Measurements from ENCODE around the gene RAB40AL.
A peak's percentile ranks its signal among the peaks of the same experiment; 100 is the strongest.
"Not testable (repeated sequence)": the region's sequence is repeated elsewhere in the genome, so short reads cannot be mapped to it uniquely, and the experiment has no call there.

The RAB40AL gene, protein sequence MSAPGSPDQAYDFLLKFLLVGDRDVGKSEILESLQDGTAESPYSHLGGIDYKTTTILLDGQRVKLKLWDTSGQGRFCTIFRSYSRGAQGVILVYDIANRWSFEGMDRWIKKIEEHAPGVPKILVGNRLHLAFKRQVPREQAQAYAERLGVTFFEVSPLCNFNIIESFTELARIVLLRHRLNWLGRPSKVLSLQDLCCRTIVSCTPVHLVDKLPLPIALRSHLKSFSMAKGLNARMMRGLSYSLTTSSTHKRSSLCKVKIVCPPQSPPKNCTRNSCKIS

DNA sequence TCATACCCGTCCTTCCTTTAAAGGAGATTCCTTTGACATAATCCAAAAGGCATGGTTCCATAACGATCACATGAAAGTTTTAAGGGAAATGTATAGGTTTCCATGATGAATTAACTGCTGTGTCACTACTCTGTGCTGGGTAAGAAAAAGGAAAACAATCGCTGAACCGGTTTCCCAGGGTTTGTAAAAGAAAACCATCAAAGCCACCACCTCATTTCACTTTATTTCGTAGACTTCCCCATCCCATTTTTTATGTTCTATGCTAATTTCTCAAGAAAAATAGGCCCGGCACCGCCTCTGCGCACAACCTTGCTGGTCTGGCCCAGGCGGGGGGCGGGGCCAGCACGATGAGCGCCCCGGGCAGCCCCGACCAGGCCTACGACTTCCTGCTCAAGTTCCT lies at the start of gene RAB40AL:
TSS of gene RAB40AL (plus strand) at position 301 of the 400 bp plus-strand sequence. CDS start at position 348, 47 bp downstream.
- not testable (repeated sequence) for DNase-seq

DNA sequence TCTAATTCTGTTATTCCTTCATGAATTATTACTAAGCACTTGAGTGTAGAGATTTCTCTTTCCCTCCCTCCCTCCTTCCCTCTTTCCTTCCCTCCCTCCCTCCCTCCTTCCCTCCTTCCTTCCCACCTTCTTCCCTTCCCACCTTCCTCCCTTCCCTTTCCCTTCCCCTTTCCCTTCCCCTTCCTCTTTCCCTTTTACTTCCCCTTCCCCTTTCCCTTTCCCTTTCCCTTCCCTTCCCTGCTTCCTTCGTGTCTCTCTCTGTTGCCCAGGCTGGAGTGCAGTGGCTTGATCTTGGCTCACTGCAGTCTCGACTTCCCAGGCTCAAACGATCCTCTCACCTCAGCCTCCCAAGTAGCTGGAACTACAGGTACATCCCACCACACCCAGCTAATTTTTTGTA lies 49.4 kb upstream of the RAB40AL start:
- DNase-seq: no peak

DNA sequence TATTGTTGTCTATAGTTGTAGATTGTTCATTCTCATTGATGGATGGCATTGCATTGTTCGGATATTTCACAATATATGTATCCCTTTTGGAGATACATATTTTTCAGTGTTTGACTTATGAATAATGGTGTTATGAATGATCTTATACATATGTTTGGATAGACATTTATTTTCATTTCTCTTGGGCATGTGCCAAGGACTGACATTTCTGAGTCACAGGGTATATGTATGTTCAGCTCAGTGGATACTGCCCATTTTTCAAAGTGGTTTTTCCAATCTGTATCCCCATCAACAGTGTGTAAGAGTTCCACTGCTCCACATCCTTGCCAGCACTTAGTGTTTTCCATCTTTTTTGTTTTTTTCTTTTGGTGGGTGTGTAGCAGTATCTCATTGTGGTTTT lies 45.0 kb upstream of the RAB40AL start:
- DNase-seq: no peak

DNA sequence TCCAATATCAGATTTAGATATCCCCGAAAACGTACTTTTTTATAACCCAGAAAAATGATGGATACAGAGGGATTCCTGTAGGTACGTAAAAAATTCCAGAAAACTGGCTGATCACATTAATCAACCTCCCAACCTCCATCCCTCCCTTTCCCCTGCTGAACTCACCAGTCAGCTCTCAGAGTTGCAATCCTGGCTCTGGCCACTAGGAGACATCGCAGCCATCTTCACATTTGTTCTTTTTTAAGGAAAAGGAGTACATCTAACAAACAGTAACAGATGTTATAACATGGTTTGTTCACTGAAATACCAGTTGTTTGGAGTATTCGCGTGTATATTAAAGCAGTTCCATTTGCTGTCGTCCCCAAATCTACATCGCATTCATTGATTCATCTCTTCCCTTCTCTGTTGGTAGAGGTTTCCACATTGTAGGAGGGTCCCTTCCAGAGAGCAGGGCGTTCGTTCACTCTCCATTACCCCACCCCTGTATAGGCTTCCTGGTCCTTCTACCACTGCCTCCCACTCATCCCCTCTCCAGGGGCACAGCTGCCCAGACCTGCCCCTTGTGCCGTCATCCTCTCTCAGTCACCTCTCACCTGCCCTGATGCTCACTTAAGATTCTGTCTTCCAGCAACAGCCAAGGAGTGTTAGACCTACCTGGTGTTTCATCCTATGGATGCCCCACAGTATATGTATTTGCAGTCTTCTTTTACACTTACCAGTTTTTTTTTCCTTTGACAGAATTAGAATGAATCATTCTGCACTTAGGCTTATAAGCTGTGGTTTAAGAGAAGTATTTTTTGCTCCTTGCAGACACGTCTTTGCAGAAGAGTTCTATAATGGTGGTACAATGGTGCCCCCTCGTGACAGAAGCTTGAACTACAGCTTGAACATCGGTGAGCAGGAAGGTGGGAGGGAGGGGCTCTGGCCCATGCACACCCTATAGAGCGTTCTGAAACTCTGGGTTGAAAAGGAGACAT lies 36.8 kb upstream of the RAB40AL start:
- DNase-seq: peak; percentile 67

DNA sequence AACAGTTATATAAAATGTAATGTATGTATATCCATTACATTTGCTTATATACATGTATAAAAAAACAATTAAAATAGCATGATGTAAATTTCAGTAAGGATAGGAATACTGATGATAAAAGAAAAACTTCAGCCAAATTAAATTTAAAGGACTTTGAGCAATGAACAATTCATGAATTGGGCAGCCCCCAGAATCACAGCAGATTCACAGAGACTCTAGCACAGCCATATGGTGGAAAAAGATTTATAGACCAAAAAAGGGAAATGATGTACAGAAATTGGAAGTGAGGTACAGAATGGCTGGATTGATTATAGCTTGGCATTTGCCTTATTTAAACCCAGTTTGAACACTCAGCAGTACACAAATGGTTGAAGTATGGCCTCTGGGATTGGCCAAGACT lies 34.7 kb upstream of the RAB40AL start:
- no peak for DNase-seq

DNA sequence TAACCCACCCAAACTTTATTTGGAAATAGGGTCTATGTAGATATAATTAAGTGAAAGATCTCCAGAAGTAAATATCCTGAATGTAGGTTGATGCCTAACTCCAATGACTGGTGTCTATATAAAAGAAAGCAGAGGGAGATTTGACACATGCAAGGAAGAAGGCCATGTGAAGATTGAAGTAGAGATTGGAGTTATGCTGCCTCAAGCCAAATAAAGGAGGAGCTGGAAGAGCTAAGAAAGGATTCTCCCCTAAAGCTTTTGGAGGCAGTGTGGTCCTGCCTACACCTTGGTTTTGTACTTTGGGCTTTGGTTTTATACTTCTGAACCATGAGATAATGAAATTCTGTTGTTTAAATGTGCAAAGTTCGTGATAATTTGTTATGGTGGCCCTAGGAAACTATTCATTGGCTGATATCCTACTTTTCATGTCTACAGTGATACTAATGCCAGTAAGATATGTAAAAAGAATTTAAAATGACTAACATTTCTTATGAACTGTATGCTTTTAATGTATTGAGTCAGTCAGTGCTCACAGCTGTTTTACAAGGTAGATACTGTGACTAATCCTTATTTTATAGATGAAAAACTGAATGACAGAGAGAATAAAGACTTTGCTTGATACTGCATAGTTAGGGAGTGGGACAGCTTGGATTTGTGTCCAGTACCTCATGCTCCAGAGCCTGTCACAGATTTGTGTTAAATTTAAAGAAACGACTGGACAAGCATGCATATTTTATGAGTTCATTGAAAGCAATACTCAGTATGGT lies 5.9 kb upstream of the RAB40AL start:
- no peak for DNase-seq

DNA sequence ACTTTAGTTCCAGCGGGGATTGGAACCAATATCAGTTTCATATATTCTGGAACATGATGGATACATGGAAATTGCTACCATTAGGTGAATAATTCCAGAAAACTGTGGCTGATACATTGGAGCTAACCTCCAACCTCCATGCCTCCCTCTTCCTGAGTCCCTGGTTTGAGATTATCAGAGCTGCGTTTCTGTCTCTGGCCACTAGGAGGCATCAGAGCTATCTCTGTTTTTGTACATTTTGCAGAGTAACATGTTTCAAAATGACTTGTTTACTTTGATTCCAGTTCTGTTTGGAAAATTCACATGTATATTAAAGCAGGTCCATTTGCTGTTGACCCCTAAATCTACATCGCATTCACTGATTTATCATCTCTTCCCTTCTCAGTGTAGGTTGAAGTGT lies 2.4 kb upstream of the RAB40AL start:
- peak; percentile 22 for DNase-seq

DNA sequence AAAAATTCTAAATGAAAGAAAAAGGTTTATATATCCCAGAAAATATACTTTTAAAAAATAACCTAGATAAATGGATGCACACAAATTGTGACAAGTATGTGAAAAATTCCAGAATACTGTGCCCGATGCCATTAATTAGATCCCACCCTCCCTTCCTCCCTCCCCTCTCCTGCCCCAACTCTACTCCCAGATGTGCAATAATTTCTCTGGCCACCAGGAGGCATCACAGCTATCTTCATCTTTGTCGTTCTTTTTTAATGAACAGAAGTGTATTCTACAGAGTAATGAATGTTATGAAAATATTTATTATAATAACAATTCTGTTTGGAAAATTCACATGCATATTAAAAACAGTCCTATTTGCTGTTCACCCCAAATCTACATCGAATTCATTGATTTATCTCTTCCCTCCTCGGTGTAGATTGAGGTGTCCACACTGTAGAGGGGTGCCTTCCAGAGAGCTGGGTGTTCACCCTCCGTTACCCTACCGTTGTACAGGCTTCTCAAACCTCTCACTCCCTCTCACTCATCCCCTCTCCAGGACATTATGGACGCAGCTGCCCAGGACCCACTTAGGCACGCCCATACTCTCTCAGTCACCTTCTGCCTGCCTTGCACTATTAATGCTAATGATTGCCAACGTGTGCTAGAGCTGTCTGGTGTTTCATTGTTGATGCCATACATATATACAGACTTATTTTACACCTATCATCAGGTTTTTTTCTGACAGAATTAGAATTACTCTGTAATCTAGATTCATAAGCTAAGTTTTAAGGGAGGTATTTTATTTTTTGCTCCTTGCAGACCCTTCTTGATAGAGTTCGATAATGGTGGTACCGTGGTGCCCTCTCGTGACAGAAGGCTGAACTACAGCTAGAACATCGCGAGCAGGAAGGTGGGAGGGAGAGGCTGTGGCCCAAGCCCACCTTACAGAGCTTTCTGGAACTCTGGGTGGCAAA lies 14.1 kb downstream of the RAB40AL start:
- peak; percentile 46 for DNase-seq

DNA sequence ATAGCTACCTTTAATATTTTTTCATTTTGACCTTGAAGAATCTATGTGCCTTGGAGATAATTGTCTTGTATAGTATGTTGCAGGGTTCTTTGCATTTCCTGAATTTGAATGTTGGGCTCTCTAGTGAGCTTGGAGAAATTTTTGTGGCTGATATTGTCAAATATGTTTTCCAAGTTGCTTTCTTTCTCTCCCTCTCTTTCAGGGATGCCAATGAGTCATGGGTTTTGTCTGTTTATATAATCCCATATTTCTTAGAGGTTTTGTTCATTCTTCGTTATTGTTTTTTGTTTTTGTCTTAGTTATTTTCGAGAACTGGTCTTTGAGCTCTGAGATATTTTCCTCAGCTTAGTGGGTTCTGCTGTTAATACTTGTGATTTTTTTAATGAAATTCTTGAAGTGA lies 20.7 kb downstream of the RAB40AL start:
- no peak for DNase-seq

DNA sequence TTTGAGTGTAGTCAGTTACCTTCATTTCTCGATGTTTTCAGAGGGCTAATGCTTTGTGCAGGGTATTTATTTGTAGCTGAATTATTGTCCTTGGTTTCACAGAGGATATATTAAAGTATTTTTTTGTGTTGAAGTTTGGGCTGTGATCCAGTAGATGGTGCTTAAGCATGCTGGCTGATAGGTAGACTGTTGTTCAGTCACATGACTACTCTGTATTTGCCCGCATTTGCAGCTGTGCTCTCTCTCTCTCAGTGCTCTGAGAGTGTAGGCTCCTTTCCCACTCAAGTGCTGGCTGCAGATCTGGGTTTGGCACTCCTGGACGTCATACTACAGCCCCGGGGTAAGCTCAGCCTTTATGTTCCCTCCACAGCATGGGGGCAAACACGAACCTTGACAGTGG lies 21.7 kb downstream of the RAB40AL start:
- no peak for DNase-seq

DNA sequence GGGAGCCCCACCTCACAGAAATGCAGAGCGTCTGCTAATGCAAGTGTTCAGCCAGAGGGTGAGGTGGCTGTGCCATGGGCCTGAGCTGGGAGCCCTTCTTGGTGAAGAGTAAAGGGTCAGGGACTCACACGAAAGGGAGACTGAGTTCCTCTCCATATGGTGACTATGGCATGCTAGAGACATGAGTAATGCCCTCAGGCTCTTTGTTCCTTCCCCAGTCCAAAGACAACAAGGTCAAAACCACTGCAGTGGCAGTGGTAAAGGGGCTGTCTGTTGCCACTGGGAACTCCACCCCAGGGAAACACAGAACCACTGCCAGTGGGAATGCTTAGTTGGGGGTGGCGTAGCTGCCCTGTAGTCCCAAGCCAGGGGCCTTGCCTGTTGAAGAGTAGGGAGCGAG lies 22.4 kb downstream of the RAB40AL start:
- DNase-seq: no peak

DNA sequence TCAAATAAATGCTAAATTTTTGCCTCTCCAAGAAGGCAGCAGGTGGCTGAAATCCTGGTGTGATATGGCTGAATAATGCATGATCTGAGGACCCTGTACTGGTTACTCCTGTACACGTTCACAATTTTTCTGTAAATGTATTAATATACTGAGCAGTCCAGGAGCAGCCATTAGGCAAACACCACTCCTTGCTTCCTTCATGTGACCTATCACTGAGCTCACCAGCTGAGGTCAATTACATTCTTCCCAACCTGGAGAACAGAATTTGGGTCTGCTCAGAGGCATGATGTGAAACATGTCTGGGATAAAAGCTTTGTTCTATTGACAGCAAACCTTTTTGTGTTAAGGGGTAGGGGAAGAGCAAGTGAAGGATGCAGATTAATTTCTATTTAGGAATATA lies 26.9 kb downstream of the RAB40AL start:
- no peak for DNase-seq

DNA sequence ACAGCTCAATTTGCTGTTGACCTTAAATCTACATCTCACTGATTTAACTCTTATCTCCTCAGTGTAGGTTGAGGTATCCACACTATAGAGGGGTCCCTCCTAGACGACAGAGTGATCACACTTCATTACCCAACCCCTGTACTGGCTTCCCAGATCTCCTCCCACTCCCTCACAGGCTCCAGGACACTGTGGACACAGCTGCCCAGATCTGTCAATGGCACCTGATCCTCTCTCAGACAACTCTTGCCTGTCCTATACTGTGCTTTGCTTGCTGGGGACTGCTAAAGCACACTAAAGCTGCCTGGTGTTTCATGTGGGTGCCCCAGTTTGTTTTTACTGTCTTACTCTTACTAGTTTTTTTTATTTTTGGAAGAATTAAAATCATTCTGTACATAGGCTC lies 27.9 kb downstream of the RAB40AL start:
- no peak for DNase-seq

DNA sequence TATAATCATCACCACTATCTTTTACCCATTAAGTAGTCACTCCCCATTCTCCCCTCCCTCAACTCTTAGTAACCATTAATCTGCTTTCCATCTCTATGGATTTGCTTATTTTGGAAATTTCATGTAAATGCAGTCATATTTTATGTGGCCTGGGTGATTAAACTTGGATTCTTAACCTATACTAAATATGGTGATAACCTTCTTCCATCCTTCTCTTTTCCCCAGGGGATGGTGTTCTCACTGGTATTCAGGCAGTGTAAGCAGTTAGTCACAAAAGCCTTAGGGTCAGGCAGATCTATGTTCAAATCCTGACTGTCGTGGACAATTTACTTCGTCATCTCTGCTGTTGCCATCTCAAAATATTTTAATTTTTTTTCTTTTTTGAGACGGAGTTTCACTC lies 29.6 kb downstream of the RAB40AL start:
- no peak for DNase-seq

DNA sequence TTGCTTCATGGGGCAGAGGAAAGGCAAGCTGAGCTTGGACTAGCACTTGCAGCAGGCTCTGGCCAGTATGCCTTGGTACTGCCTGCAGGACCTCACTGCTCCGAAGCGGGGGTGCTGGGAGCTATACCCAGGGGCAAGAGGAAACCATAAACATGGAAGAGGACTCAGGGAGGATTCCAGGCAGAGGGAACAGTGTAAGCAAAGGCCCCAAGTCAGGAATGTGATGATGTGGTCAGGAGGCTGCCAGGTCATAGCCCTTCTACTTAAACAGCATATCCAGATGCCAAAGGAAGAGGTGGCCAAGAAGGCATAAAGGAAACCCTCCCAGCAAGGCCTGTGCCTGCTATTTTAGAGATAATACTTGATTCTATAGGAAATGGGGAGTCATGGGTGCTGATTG lies 31.1 kb downstream of the RAB40AL start:
- no peak for DNase-seq

DNA sequence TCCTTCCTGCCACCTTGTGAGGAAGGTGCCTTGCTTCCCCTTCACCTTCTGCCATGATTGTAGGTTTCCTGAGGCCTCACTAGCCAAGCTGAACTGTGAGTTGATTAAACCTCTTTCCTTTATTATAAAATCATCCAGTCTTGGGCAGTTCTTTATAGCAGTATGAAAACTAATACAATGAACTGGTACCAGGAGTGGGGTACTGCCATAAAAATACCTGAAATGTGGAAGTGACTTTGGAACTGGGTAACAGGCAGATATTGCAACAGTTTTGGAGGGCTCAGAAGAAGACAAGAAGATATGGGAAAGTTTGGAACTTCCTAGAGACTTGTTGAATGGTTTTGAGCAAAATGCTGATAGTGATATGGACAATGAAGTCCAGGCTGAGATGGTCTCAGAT lies 34.5 kb downstream of the RAB40AL start:
- DNase-seq: not testable (repeated sequence)

DNA sequence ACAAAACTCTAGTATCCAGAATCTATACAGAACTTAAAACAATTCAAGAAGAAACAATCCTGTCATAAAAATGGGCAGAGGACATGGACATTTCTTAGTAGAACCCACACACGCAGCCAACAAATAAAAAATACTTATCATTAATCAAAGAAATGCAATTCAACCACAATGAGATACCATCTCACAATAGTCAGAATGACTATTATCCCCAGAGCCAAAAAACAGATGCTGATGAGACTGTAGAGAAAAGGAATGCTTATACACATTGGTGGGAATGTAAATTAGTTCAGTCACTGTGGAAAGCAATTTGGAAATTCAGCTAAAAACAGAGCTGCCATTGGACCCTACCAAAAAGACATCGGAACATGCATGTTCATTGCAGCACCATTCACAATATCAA lies 37.9 kb downstream of the RAB40AL start:
- DNase-seq: no peak

DNA sequence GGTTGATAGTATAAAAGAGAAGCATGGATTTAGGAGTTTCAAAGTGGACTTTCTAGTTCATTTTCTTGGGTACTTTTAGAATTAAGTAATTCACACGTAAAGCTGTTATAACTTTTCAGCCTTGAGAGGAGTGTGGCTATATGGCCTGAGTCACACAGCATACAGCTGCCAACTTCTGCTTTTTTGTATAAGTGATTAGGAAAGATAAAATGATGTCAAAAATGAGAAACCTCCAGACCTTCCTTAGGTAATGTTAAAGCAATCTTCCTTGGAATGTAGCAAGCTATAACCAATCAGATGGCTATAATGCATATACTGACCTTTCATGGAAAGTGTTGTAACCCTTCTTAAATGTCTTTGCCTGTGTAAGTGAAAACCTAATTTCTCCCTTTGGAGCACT lies 39.2 kb downstream of the RAB40AL start:
- no peak for DNase-seq

DNA sequence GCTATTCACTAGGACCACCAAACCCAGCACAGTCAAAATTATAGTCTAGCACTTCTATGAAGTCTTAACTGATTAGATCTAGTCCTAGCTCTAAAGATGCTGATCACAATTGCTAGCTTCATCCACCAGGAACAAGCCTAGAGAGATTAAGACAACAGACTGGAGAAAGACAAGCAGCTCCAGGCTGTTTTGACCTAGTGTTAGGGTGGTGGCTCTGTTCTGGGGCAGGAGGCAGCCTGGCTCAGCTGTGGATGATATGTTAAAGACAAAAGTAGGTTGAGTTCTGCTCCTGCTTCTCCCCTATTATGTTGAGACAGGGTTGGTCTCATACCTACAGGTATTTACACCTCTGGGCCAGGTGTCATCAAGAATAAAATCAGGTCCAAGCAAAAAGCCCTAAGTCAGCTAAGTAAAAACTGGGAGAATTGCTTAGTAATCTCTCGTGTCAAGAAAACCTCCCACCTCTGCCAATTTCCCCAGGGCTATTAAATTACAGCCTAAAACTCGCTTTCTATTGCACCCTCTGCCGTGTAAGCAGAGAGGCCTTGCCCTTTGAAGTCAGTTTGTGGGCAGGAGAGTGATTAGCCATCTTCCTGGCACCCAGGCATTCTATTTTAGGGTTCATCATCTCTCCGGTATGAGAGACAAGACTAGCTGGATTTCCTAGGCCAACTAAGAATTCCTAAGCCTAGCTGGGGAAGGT lies 39.9 kb downstream of the RAB40AL start:
- DNase-seq: no peak

DNA sequence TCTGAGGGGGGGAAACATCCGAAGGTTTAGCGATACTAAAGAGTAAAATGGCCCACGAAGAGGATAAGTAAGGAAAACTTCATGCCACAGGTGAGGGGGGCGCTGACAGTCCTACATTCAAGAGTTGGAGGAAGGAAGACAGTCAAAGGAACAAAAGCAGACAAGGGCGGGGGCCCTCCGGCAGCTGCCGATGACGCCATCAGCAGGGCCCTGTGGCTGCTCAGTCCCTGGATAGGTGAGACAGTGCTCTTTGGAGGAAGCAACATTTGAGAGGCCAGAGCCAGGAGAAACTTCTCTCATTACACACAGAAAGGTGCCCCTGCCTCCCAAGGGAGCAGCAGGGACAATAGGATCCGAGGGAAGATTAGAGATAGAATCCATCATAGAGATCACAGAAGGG lies 41.5 kb downstream of the RAB40AL start:
- DNase-seq: no peak

DNA sequence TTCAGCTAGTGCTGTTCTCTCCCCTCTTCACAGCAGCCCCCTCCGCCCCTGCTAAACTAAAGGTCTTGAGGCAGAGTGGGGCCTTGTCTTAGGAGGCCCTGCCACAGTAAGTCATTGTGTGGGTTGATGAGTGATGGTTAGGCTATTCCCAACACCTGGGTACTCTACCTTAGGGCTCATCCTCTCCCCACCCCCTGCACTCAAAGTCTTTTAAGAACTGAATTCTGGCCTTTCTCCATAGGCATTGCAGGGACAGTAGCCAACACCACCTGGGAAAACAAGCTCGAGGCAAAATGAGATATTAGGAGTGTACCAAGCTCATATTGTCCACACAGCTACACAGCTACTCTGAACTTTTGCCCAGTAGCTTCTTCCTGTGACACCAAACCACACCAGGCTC lies 42.5 kb downstream of the RAB40AL start:
- DNase-seq: no peak

DNA sequence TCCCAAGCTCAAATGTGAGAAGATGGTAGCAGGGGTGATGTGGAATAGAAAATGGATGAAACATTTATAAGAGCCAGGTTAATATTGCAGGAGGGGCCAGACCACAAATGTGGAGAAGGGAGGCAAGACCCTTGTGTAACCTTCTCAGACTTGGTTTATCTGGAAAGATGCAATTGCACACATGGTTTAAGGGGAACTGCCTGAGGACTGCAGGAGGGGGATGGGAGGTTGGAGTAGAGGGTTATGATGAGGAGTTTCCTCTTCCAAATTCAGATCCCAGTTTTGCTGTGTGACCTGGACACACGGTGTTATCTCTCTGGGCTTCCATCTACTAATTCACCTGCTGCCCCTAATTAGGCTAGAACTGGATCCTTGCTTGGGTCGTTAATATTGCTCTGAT lies 46.1 kb downstream of the RAB40AL start:
- no peak for DNase-seq
